Hepatic stellate cell (primary cell): ENCODE results near the gene POLG2.
A peak's percentile ranks its signal among the peaks of the same experiment; 100 is the strongest.
"Not testable (repeated sequence)": the region's sequence is repeated elsewhere in the genome, so short reads cannot be mapped to it uniquely, and the experiment has no call there.

ENCODE experiments used
- DNase-seq: peaks from one replicate; pipeline ENCODE4 v3.0.0; 2011; ENCODE audit warnings: low spot score

The POLG2 gene

GRCh38 chr17:64505340-64506200 is 8.7 kb upstream of the POLG2 start:
- peak; percentile 72 for DNase-seq

- peak; percentile 16 for DNase-seq
Observed at GRCh38 chr17:64504769-64505339, 8.0 kb upstream of the POLG2 start.

- no peak for DNase-seq
Observed at GRCh38 chr17:64503821-64504768, 7.2 kb upstream of the POLG2 start.

- no peak for DNase-seq
Observed at GRCh38 chr17:64503341-64503740, 6.5 kb upstream of the POLG2 start.

- no peak for DNase-seq
Observed at GRCh38 chr17:64502809-64503208, 6.0 kb upstream of the POLG2 start.

- no peak for DNase-seq
Observed at GRCh38 chr17:64502021-64502420, 5.2 kb upstream of the POLG2 start.

GRCh38 chr17:64500862-64501765 is 4.3 kb upstream of the POLG2 start:
- no peak for DNase-seq

GRCh38 chr17:64500487-64500859 is 3.6 kb upstream of the POLG2 start:
- DNase-seq: no peak

GRCh38 chr17:64499805-64500486 is 3.1 kb upstream of the POLG2 start:
- DNase-seq: no peak

- DNase-seq: no peak
Observed at GRCh38 chr17:64498308-64499203, 1.7 kb upstream of the POLG2 start.

GRCh38 chr17:64497565-64498035 is 746 bp upstream of the POLG2 start:
- DNase-seq: no peak

- DNase-seq: peak; percentile 53
Observed at GRCh38 chr17:64496348-64496785, 487 bp downstream of the POLG2 start.

GRCh38 chr17:64495300-64495699 is 1.6 kb downstream of the POLG2 start:
- not testable (repeated sequence) for DNase-seq

- no peak for DNase-seq
Observed at GRCh38 chr17:64494121-64494520, 2.7 kb downstream of the POLG2 start.

GRCh38 chr17:64492481-64493109 is 4.3 kb downstream of the POLG2 start:
- DNase-seq: no peak

- no peak for DNase-seq
Observed at GRCh38 chr17:64491994-64492393, 4.9 kb downstream of the POLG2 start.

- DNase-seq: no peak
Observed at GRCh38 chr17:64491034-64491860, 5.6 kb downstream of the POLG2 start.

- no peak for DNase-seq
Observed at GRCh38 chr17:64488301-64488700, 8.6 kb downstream of the POLG2 start.
